Endothelial cell of umbilical vein (primary cell): ENCODE data around the gene ROMO1.

Experiments
- EZH2 ChIP-seq: IDR thresholded peaks from 2 replicates; pipeline ENCODE4 v1.6.1; 2012; ENCODE audit warnings: borderline replicate concordance, low read depth, mild to moderate bottlenecking, moderate library complexity, low read length, inconsistent platforms; ENCODE audit not compliant: severe bottlenecking
- GATA2 ChIP-seq: IDR thresholded peaks from 2 replicates; pipeline ENCODE4 v1.7.0; 2011; ENCODE audit warnings: low read depth, mild to moderate bottlenecking, moderate library complexity, mixed read lengths, low read length; ENCODE audit not compliant: insufficient read length, insufficient read depth
- MAX ChIP-seq: IDR thresholded peaks from 2 replicates; pipeline ENCODE4 v1.6.1; 2011; ENCODE audit not compliant: insufficient read depth, insufficient read length
- MYC ChIP-seq: IDR thresholded peaks from one replicate; pipeline ENCODE4 v1.6.1; 2011; ENCODE audit warnings: mild to moderate bottlenecking, low read depth, low read length
- POLR2A ChIP-seq: IDR thresholded peaks from 2 replicates; pipeline ENCODE4 v1.6.1; 2012; ENCODE audit warnings: low read depth, mild to moderate bottlenecking, control low read depth, low read length
- TF ChIP-seq, protein P1 (sequence below), 2 donors: IDR thresholded peaks; 1 replicate in 1 of 2; 2 replicates in 1 of 2; pipeline ENCODE4 v1.5.1; 2011; ENCODE audit warnings: low read length in 2 of 2, mild to moderate bottlenecking in 2 of 2, moderate library complexity in 2 of 2, control low read depth in 1 of 2, inconsistent platforms in 1 of 2, low read depth in 1 of 2; ENCODE audit not compliant: insufficient read depth in 1 of 2; ENCODE audit errors: extremely low read depth in 1 of 2

GRCh38 chr20:35698298-35699126, 693 bp upstream of the ROMO1 start:
- TF ChIP-seq, protein P1, sequence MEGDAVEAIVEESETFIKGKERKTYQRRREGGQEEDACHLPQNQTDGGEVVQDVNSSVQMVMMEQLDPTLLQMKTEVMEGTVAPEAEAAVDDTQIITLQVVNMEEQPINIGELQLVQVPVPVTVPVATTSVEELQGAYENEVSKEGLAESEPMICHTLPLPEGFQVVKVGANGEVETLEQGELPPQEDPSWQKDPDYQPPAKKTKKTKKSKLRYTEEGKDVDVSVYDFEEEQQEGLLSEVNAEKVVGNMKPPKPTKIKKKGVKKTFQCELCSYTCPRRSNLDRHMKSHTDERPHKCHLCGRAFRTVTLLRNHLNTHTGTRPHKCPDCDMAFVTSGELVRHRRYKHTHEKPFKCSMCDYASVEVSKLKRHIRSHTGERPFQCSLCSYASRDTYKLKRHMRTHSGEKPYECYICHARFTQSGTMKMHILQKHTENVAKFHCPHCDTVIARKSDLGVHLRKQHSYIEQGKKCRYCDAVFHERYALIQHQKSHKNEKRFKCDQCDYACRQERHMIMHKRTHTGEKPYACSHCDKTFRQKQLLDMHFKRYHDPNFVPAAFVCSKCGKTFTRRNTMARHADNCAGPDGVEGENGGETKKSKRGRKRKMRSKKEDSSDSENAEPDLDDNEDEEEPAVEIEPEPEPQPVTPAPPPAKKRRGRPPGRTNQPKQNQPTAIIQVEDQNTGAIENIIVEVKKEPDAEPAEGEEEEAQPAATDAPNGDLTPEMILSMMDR (IDR thresholded peaks at IDR 0.05; ENCODE audit: extremely low read depth in 1 of 2, insufficient read depth in 1 of 2, low read depth in 1 of 2, low read length in 2 of 2) = no peak
- TF ChIP-seq GATA2 (no peak), POLR2A (no peak), MAX (no peak), MYC (no peak), EZH2 (no peak)
